KOPT-K1 (cell line): Measurements from ENCODE around the gene BTBD3.

Experiments used
- H3K27ac ChIP-seq: fragments of 200-600 bp; sonication (generic); 2 replicates; pipeline ENCODE4 v1.5.1; 2016; ENCODE audit warnings: antibody characterized with exemption, mild to moderate bottlenecking, low read depth, low read length; ENCODE audit not compliant: poor library complexity, severe bottlenecking
- H3K36me3 ChIP-seq: fragments of 200-600 bp; sonication (generic); 2 replicates; pipeline ENCODE4 v1.5.1; 2017; ENCODE audit warnings: antibody characterized with exemption, mild to moderate bottlenecking, low read length, moderate library complexity; ENCODE audit not compliant: insufficient read depth
- H3K9me3 ChIP-seq: fragments of 200-600 bp; sonication (generic); 2 replicates; pipeline ENCODE4 v1.5.1; 2017; ENCODE audit warnings: antibody characterized with exemption, low read length, mild to moderate bottlenecking; ENCODE audit not compliant: insufficient read depth, poor library complexity, severe bottlenecking

BTBD3 gene

GRCh38 chr20:11935212-11936154 lies 17.8 kb downstream of the BTBD3 start:
- Histone ChIP-seq H3K27ac (no peak overlapping the region), H3K9me3 (no peaks in the 10 kb centered on the region), H3K36me3 (no peaks in the 10 kb centered on the region)

GRCh38 chr20:11936157-11936556 lies 18.5 kb downstream of the BTBD3 start:
- H3K36me3 ChIP-seq = no peaks in the 10 kb centered on the region
- no peaks in the 10 kb centered on the region for H3K9me3 ChIP-seq
- no peak overlapping the region for H3K27ac ChIP-seq

GRCh38 chr20:11937230-11937629 lies 19.5 kb downstream of the BTBD3 start:
- H3K9me3 ChIP-seq = no peaks in the 10 kb centered on the region
- no peak overlapping the region for H3K27ac ChIP-seq
- no peaks in the 10 kb centered on the region for H3K36me3 ChIP-seq

GRCh38 chr20:11941593-11942246 lies 24.0 kb downstream of the BTBD3 start:
- H3K27ac ChIP-seq = no peak overlapping the region
- H3K9me3 ChIP-seq = no peaks in the 10 kb centered on the region
- no peaks in the 10 kb centered on the region for H3K36me3 ChIP-seq

DNA sequence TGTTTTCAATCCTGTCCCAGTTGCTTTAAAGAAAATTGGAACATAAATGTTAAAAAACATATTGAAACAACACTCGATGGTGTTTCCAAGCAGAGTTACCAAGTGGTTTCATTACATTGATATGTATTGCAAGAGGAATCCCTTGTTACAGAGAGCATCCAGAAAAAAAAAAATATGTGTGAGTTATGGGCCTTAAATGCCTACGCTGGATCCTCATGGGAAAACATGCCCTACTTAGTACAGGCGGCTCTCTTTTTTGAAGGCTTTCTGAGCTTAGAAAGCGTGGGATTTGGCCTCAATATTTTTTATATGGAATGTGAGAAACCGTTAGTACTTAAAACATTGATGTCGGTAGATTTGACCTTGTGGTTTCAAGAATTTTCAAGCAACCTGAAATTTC lies 26.1 kb downstream of the BTBD3 start:
- no peaks in the 10 kb centered on the region for H3K9me3 ChIP-seq
- H3K27ac ChIP-seq = no peak overlapping the region

GRCh38 chr20:11948806-11949205 lies 31.1 kb downstream of the BTBD3 start:
- H3K9me3 ChIP-seq = no peaks in the 10 kb centered on the region
- H3K36me3 ChIP-seq = no peaks in the 10 kb centered on the region
- H3K27ac ChIP-seq = no peak overlapping the region

More for the DNA sequence above, 26.1 kb downstream of the BTBD3 start:
- H3K36me3 ChIP-seq = no peaks in the 10 kb centered on the region

DNA sequence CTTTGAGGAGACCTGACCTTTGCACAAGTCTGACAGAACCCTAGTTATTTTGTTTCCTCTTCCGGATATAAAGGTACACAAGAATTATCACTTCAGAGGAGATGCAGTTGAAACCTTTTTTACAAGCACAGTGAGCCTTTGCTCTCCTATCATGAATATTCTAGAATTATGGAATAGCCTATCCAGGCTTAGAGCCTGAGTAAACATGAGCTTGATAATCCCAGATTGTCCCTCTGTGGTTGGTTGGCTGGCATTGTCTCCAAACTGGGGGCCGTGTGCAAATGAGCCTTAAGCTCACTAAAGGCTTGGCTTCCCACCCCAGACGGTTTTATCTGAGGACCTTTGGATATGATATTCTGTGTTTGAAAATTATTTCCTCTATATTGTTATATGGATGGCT lies 32.0 kb downstream of the BTBD3 start:
- Histone ChIP-seq H3K27ac (no peak overlapping the region), H3K9me3 (no peaks in the 10 kb centered on the region), H3K36me3 (no peaks in the 10 kb centered on the region)

GRCh38 chr20:11951696-11952095 lies 34.0 kb downstream of the BTBD3 start:
- no peak overlapping the region for H3K27ac ChIP-seq
- no peaks in the 10 kb centered on the region for H3K36me3 ChIP-seq
- H3K9me3 ChIP-seq = no peaks in the 10 kb centered on the region

DNA sequence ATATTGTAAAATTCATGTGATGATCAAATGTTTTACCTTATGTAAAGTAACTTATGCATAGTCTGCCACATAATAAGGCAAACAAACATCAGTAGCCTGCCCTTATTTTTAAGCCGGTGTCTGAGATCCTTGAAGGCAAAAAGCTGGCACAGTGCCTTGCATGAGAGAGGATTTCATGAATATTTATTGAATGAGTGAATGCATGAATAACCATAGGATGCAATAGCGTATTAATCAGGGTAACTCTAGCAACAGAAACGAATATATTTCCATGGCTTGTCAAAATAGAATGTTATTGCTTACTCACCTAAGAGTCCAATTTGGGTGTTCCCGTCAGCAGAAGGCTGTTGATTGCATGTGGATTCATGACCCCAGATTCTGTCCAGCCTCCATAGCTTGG lies 34.9 kb downstream of the BTBD3 start:
- Histone ChIP-seq H3K9me3 (no peaks in the 10 kb centered on the region), H3K27ac (no peak overlapping the region), H3K36me3 (no peaks in the 10 kb centered on the region)

GRCh38 chr20:11957911-11958310 lies 40.2 kb downstream of the BTBD3 start:
- Histone ChIP-seq H3K9me3 (no peaks in the 10 kb centered on the region), H3K36me3 (no peaks in the 10 kb centered on the region), H3K27ac (no peak overlapping the region)

GRCh38 chr20:11958855-11959254 lies 41.2 kb downstream of the BTBD3 start:
- no peaks in the 10 kb centered on the region for H3K9me3 ChIP-seq
- no peak overlapping the region for H3K27ac ChIP-seq
- no peaks in the 10 kb centered on the region for H3K36me3 ChIP-seq

GRCh38 chr20:11965602-11966001 lies 47.9 kb downstream of the BTBD3 start:
- Histone ChIP-seq H3K9me3 (no peaks in the 10 kb centered on the region), H3K27ac (no peak overlapping the region), H3K36me3 (no peaks in the 10 kb centered on the region)

DNA sequence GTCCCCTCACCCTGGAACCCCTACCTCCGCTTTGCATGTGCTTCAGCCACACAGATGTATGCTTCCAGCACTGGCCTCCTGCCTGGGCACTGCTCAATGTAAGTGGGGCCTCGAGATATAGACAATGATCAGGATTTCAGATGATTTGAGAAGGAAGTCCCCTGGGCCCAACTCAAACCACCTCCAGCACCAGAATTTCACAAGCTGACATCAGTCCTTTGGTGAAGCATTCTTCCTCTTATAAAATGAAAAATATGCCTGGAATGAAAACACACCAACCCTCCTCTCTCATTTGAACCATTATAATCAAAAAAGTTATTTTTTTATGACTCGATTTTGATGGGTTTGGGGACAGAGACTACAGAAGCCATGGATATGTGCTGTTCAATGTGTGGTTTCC lies 48.5 kb downstream of the BTBD3 start:
- Histone ChIP-seq H3K36me3 (no peaks in the 10 kb centered on the region), H3K27ac (no peak overlapping the region), H3K9me3 (no peaks in the 10 kb centered on the region)

DNA sequence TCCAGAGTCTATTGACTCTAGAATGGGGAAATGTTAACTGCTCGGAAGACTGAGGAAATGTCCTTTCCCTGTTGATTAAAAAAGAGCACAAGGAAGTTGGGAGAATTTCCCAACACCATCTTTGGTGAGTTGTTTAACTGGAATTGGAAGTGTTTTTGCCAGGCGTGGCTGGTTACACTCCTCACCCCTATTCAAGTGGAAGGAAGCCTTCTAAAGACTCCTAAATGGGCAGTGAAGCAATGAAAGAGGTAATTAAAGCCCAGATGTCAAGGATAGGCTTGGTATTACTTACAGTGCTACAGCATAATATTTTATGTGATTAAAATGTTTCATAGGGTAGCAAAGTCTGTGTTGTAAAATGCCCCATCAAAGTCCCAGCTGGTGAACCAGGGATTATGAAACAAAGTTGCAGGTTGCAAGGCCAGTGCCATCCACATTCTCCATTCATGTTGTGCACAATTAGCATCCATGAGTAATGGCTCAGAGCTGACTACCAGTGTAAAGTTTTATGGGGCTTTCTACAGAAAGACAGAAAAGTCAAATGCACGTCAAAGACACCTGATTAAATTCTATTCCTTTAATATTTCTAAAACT lies 52.6 kb downstream of the BTBD3 start:
- H3K27ac ChIP-seq = no peak overlapping the region
- no peaks in the 10 kb centered on the region for H3K9me3 ChIP-seq

DNA sequence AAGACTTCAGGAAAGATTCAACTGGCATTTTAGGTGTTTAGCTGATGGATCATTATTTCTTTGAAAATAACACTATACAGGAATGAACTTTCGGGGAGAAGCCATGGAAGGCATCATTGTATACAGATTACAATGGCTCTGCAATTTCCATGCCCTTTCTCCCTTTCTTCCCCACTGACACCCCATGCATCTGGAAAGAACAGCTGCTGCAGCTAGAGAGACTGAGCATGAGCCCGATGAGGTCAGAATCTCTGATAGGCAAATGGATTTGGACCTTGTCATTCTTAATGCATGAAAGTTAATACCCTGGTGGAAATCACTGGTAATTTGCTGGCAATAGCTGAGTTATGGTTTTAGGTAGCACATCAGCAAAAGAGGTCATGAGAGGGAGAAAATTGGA lies 54.8 kb downstream of the BTBD3 start:
- peaks cover 4% of the 10 kb centered on the region for H3K9me3 ChIP-seq
- no peak overlapping the region for H3K27ac ChIP-seq
- no peaks in the 10 kb centered on the region for H3K36me3 ChIP-seq

More for the DNA sequence above, 52.6 kb downstream of the BTBD3 start:
- H3K36me3 ChIP-seq = no peaks in the 10 kb centered on the region
